GM12874 (cell line): ENCODE results near the gene NOP16.

Experiments
- CTCF ChIP-seq: IDR thresholded peaks from 2 replicates; pipeline ENCODE4 v1.5.1; 2011; ENCODE audit warnings: low read depth, mild to moderate bottlenecking, control low read depth, low read length, moderate library complexity; ENCODE audit not compliant: insufficient read depth

The NOP16 gene

GRCh38 chr5:176368726-176369125, 19.7 kb downstream of the NOP16 start:
- no peak for TF ChIP-seq CTCF

GRCh38 chr5:176366232-176366894, 22.0 kb downstream of the NOP16 start:
- no peak for TF ChIP-seq CTCF

GRCh38 chr5:176365351-176366231, 22.8 kb downstream of the NOP16 start, which contains the start of gene ARL10:
Gene ARL10, plus strand, starts transcription at chr5:176365487. Its CDS starts 77 bp downstream, at chr5:176365564.
- TF ChIP-seq CTCF: no peak; the same call in 1 of the 2 replicates

- TF ChIP-seq CTCF: no peak
These were observed 23.5 kb downstream of the NOP16 start for GRCh38 chr5:176364765-176365350.

- TF ChIP-seq CTCF: no peak
These were observed 26.2 kb downstream of the NOP16 start for GRCh38 chr5:176362233-176362490.

GRCh38 chr5:176361437-176362232, 26.8 kb downstream of the NOP16 start, which contains the start of gene KIAA1191:
Gene KIAA1191, minus strand, starts transcription at chr5:176361764. Its CDS starts 2,256 bp downstream, at chr5:176359508.
- 0 out of 2 replicates have a peak, but pooled peaks have one; percentile 30 for TF ChIP-seq CTCF
